ENCODE measurements around the gene WDR87.
A peak's percentile ranks its signal among the peaks of the same experiment; 100 is the strongest.
"Not testable (repeated sequence)": the region's sequence is repeated elsewhere in the genome, so short reads cannot be mapped to it uniquely, and the experiment has no call there.

WDR87 gene

DNA sequence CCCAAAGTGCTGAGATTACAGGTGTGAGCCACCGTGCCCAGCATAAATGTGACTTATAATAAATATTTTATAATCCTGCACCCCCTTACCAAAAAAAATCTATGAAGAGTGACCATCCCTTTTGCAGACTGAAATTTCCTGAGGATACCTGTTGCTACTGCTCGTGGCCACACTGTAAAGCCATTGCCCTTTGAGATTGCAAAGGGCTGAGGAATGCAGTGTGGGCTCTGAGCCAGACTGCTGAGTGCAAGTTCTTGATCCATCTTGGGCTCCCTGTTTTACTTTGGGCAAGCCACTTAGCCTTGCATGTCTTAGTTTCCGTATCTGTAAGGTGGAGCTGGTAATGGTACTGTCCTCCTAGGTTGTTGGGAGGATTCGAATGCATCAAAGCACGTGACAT lies 24.0 kb upstream of the WDR87 start:
- no peak for DNase-seq (ENCODE audit: low read depth)

DNA sequence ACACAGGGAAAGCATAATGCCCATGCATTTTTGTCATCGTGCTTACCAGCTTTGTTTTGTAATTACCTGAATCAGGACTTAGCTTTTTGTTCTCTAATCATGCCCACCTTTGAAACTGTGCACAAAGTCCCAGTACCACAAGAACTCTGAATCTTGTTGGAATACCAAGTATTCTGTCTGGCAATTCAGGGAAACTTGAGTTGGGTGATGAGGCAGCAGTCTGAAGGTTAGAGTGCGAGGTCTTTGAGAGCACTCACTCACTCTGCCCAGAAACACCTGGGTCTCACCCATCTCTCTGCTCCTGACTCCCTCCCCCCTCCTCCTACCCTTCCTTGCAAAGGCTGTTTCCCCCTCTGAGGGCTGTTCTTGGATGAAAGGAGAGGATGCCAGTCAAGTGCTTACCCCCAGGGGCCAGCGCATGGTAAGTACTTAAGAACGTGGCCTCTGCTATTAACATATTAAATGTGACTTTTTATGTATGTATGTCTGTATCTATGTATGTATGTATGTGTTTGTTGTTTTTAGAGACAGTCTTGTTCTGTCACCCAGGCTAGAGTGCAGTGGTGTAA lies 23.0 kb upstream of the WDR87 start:
- no peak for DNase-seq (ENCODE audit: low read depth)

- no peak for DNase-seq (ENCODE audit: low read depth)
Observed at GRCh38 chr19:37928527-37929286, 22.3 kb upstream of the WDR87 start.

GRCh38 chr19:37926711-37927110 lies 20.3 kb upstream of the WDR87 start:
- no peak for DNase-seq (ENCODE audit: low read depth)

GRCh38 chr19:37926255-37926654 lies 19.9 kb upstream of the WDR87 start:
- DNase-seq (ENCODE audit: low read depth), result no peak

DNA sequence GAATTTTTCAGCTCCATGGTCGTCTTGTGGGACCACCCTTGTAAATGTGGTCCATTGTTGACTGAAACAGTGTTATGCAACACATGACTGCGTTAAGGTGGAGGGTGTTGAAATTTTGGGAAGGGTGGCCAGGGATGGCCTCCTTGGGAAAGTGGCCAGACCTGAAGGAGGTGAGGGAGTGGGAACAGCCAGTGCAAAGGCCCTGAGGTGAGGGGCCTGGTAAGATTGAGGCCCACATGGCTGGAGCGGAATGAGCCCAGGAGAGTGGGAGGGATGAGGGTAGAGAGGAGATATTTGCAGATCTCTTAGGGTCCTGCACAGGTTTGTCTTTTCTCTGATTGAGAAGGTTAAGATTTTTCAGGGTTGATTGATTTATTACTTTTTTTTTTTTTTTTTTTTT lies 18.8 kb upstream of the WDR87 start:
- no peak for DNase-seq (ENCODE audit: low read depth)

GRCh38 chr19:37924573-37924972 lies 18.2 kb upstream of the WDR87 start:
- not testable (repeated sequence) for DNase-seq (ENCODE audit: low read depth)

DNA sequence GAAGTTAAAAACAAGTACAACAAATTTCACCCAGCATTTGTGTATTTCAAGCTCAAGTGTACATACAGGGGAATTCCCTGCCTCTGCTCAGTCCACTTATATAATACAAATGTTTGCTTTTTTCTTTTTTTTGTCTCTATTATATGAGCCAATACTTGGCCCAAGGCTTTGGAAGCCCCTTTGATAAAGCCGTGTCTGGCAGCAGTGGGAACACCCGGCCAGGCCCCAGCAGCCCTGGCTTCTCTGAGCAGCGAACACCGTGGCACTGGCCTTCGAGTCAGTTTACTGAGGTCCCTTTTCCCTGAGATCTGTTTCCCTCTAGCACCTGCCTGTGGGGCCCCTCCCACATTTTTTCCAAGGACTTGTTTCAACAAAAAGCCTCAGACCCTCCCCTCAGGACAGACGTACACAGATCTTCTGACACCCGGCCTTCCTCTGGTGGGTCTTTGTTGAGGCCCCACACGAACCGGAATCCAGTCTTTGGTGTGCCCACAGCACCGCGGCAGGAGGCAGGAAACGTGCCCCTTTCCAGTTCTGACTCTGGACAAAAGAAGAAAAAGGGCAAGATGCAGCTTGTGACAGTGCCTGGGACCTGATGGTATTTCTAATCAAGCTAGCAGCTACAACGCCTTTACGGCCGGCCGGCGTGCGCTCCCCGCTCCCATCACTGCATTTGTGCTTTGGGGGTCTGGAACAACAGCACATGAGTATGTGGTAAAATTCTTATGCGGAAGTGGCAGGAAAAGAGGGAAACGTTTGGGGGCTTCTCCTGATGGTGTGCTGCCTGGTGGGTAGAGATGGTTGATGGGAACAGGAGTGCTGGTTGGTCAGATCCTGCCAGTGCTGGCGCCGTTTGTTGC lies 14.4 kb upstream of the WDR87 start:
- no peak for DNase-seq (ENCODE audit: low read depth)

DNA sequence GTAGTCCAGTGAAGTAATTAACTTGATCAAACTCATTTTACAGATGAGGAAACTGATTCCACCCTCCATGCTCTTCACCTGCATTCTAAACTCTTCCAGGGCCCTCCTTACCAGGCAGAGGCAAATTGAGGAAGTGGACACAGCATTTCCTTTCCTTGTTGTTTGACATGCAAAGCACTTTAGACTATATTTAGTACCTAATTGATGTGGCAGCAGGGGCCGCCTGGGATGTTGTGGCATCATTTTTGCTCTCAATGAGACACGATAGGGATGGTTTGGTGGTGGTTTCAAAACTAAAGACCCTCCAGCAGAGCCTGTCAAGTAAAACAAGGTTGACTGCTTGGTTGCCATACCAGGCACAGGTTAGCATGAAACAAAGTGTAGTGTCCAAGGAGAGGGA lies 8.5 kb upstream of the WDR87 start:
- DNase-seq (ENCODE audit: low read depth), result no peak

- no peak for DNase-seq (ENCODE audit: low read depth)
Observed at GRCh38 chr19:37909661-37910199, 3.3 kb upstream of the WDR87 start.

- DNase-seq (ENCODE audit: low read depth), result no peak
Observed at GRCh38 chr19:37907735-37908455, 1.5 kb upstream of the WDR87 start.

DNA sequence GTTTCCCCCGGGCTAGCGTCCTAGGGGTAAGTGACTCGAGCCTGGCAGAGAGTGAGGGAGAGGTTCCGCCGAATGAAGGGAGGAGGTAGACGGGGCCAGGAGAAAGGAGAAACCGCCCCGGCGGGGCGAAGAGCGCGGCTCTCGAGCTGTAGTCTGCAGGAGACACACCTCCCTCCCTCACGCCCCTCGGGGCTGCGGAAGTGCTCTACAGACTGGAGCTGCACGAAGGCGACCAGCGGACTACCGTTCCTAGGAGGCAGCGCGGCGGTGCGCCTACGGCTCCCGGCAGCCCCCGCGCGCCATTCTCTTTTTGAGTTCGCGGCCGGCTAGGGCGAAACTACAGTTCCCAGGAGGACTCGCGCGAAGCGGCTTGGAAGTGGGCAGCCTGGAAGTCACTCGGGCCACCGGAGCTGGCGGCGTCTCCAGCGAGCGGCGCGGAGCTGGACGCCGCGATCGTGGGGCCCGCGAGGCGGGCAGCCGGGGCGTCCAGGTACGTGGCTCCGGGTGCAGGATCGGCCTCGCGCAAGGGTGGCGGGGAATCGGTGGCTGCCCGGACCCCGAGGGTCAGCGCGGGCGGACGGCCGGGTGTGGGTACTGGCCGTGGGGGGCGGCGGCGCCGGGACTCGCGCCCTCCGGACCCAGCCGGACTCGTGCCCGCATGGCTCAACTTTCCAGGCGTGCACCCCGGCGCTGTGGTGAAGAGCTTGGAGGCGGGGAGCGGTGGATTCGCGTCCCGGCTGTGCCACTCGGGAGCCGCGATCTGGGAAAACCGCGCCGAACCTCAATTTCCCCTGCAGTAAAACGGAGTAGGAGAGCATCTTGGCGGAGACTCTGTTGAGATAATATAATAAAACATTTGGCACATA lies 708 bp upstream of the WDR87 start, which contains the start of gene SIPA1L3:
SIPA1L3 (plus strand) TSS at position 340 of the 866 bp plus-strand sequence. CDS start 174,358 bp downstream, outside the sequence.
- peak; percentile 98 for DNase-seq (ENCODE audit: low read depth)

DNA sequence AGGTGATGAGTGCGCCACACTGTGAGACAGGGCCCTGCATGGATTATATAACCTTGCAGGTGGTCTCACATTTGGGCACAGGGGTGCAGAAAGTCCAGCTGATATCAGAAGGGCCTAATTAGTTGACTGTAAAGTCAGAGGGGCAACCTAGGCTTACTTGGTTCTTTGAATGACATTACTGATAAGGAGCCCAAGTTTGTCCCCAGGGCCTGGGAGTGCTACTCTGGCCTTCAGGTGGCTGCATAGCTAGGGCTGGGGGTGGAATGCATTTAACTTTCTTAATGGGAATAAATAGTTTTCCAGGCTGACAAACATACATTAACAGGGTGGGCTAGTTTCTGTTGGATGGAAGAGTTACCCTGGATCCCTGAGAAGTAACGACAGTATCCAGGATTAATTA lies 3.3 kb downstream of the WDR87 start:
- DNase-seq (ENCODE audit: low read depth), result no peak

DNA sequence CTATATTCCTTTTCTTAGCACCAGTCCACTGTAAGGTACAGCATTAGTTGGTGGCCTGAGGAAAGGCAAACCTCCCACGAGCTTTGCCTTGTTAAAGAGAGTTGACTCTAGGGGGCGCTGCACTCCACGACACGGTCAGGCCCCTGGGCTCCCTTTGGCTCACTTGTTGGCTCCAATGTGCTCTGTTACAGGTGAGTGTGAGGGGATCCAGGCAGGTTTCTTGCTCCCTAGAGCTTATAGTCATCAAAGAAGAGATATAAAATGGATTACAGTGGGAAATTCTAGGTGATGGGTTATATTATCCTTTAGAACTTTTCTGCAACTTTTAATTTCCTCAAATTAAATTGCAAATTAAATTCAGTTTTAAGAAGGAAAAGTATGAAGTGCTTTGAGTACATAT lies 3.7 kb downstream of the WDR87 start:
- DNase-seq (ENCODE audit: low read depth), result peak; percentile 69

DNA sequence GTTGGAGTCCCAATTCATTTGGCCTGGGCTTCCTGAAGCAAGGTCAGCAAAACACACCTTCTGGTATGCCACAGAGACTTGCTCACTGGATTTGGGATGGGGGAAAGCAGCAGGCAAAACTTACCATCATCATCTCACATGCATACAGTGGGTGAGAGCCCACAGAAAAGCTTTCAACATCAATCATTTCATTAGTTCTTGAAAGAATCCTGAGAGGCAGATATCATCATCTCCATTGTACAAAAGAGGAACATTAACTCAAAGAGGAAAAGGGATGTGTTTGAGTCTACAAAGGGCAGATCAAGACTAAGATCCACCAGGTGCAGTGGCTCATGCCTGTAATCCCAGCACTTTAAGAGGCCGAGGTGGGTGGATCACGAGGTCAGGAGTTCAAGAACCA lies 6.4 kb downstream of the WDR87 start:
- DNase-seq (ENCODE audit: low read depth), result no peak

- DNase-seq (ENCODE audit: low read depth), result no peak
Observed at GRCh38 chr19:37899453-37899852, 6.9 kb downstream of the WDR87 start.

- DNase-seq (ENCODE audit: low read depth), result no peak
Observed at GRCh38 chr19:37896180-37896579, 10.2 kb downstream of the WDR87 start.

GRCh38 chr19:37893845-37894575 lies 12.4 kb downstream of the WDR87 start:
- DNase-seq (ENCODE audit: low read depth), result no peak

GRCh38 chr19:37886571-37886970 lies 19.8 kb downstream of the WDR87 start:
- no peak for DNase-seq (ENCODE audit: low read depth)

GRCh38 chr19:37885392-37885791 lies 21.0 kb downstream of the WDR87 start:
- DNase-seq (ENCODE audit: low read depth), result no peak
